SK-N-SH (cell line): ENCODE measurements around the gene DNAJC1. TPM values are rescaled to one million over a fixed set of nuclear protein-coding genes. Genes with fewer than 3 reads are reported as not detected.

ENCODE experiments used
- CTCF ChIA-PET: fragments of 300-600, 350-600 bp; formaldehyde crosslinking; extraction: SDS; loops from one replicate; lab custom pipeline; 2021; lab: Yijun Ruan, JAX
- POLR2A ChIA-PET: fragments of 350-600 bp; sonication (Branson Sonifier 250); formaldehyde crosslinking; extraction: SDS; loops from one replicate; lab custom pipeline; 2020; ENCODE audit warnings: antibody characterized with exemption, inconsistent platforms; lab: Yijun Ruan, JAX
- DNase-seq: peaks from one replicate; pipeline ENCODE4 v3.0.0; 2012
- H2AFZ ChIP-seq: fragments of 200-600 bp; sonication (generic); 2 replicates; pipeline ENCODE4 v1.8.1; 2016; ENCODE audit warnings: antibody characterized with exemption, mild to moderate bottlenecking, low read depth
- H3F3A ChIP-seq: fragments of 200-600 bp; sonication (generic); replicated peaks from 2 replicates; pipeline ENCODE3; 2016; ENCODE audit warnings: antibody characterized with exemption, mild to moderate bottlenecking; ENCODE audit not compliant: insufficient read depth
- H3K27ac ChIP-seq, 2 experiments: fragments of 200-500 bp in 1 of 2; fragments of 200-600 bp in 1 of 2; sonication (Bioruptor generic) in 1 of 2; sonication (generic), shearing (Covaris generic) in 1 of 2; 2 replicates each; pipeline versions ENCODE4 v1.5.1 to v1.6.1; 2014 to 2016; ENCODE audit warnings: low read depth in 2 of 2, inconsistent platforms in 1 of 2, low read length in 1 of 2, mild to moderate bottlenecking in 1 of 2, mixed read lengths in 1 of 2
- H3K27me3 ChIP-seq: fragments of 200-600 bp; sonication (generic), shearing (Covaris generic); 2 replicates; pipeline ENCODE4 v1.6.1; 2016; ENCODE audit warnings: mixed run types; ENCODE audit not compliant: insufficient read depth
- H3K36me3 ChIP-seq, 2 experiments: fragments of 200-500 bp in 1 of 2; fragments of 200-600 bp in 1 of 2; sonication (Bioruptor generic) in 1 of 2; sonication (generic) in 1 of 2; replicated peaks in 1 of 2; 2 replicates each; pipeline versions ENCODE3 to v1.5.1; 2014 to 2016; ENCODE audit warnings: low read length in 1 of 2, mild to moderate bottlenecking in 1 of 2; ENCODE audit not compliant: insufficient read depth in 2 of 2, control insufficient read depth in 1 of 2
- H3K4me1 ChIP-seq, 2 experiments: fragments of 200-500 bp in 1 of 2; fragments of 200-600 bp in 1 of 2; sonication (Bioruptor generic) in 1 of 2; sonication (generic), shearing (Covaris generic) in 1 of 2; 2 replicates each; pipeline versions ENCODE4 v1.5.1 to v1.6.1; 2014 to 2016; ENCODE audit warnings: low read depth in 1 of 2, low read length in 1 of 2, mixed run types in 1 of 2; ENCODE audit not compliant: insufficient read depth in 2 of 2, control insufficient read depth in 1 of 2
- H3K4me2 ChIP-seq: fragments of 200-600 bp; sonication (generic), shearing (Covaris generic); 2 replicates; pipeline ENCODE4 v1.6.1; 2017; ENCODE audit warnings: mixed run types
- H3K4me3 ChIP-seq, 2 experiments: fragments of 200-500 bp in 1 of 2; fragments of 200-600 bp in 1 of 2; sonication (Bioruptor generic) in 1 of 2; sonication (generic), shearing (Covaris generic) in 1 of 2; 2 replicates each; pipeline versions ENCODE4 v1.5.1 to v1.8.1; 2014 to 2016; ENCODE audit warnings: low read depth in 2 of 2, inconsistent platforms in 1 of 2, low read length in 1 of 2, mild to moderate bottlenecking in 1 of 2, mixed read lengths in 1 of 2, moderate library complexity in 1 of 2
- H3K79me2 ChIP-seq: fragments of 200-600 bp; sonication (generic); 2 replicates; pipeline ENCODE4 v1.8.1; 2017; ENCODE audit warnings: mild to moderate bottlenecking; ENCODE audit not compliant: insufficient read depth
- H3K9ac ChIP-seq: fragments of 200-600 bp; sonication (generic); 2 replicates; pipeline ENCODE4 v1.6.1; 2017; ENCODE audit warnings: mixed run types
- H3K9me2 ChIP-seq: fragments of 200-600 bp; sonication (generic); 2 replicates; pipeline ENCODE4 v1.6.1; 2017; ENCODE audit warnings: mixed run types
- H3K9me3 ChIP-seq: fragments of 200-600 bp; sonication (generic); 2 replicates; pipeline ENCODE4 v1.6.1; 2017; ENCODE audit warnings: mixed run types, mild to moderate bottlenecking, moderate library complexity
- H4K20me1 ChIP-seq: fragments of 200-600 bp; sonication (generic); 2 replicates; pipeline ENCODE4 v1.6.1; 2017; ENCODE audit warnings: mild to moderate bottlenecking, mixed run types; ENCODE audit not compliant: insufficient read depth
- CTCF ChIP-seq: fragments of 200-600 bp; sonication (generic); IDR thresholded peaks from 2 replicates; pipeline ENCODE4 v1.6.1; 2017; ENCODE audit warnings: antibody characterized with exemption, mild to moderate bottlenecking, moderate library complexity
- ELF1 ChIP-seq: IDR thresholded peaks from 2 replicates; pipeline ENCODE4 v1.4.0; 2012
- FOSL2 ChIP-seq: IDR thresholded peaks from 2 replicates; pipeline ENCODE4 v1.4.0; 2012; ENCODE audit warnings: low read depth, mild to moderate bottlenecking, moderate library complexity, borderline replicate concordance
- FOXJ3 ChIP-seq: sonication (generic); formaldehyde crosslinking; IDR thresholded peaks from 2 replicates; pipeline ENCODE4 v1.5.1; 2020; ENCODE audit warnings: mild to moderate bottlenecking, missing genetic modification reagents
- JUND ChIP-seq: IDR thresholded peaks from 2 replicates; pipeline ENCODE4 v1.4.0; 2012
- MAX ChIP-seq: IDR thresholded peaks from 2 replicates; pipeline ENCODE4 v1.4.0; 2012; ENCODE audit warnings: low read depth
- MEF2A ChIP-seq: IDR thresholded peaks from 2 replicates; pipeline ENCODE4 v1.4.0; 2012; ENCODE audit warnings: low read depth, borderline replicate concordance
- NFIC ChIP-seq: IDR thresholded peaks from 2 replicates; pipeline ENCODE4 v1.4.0; 2012; ENCODE audit warnings: borderline replicate concordance
- NRF1 ChIP-seq: IDR thresholded peaks from 2 replicates; pipeline ENCODE4 v1.6.1; 2012; ENCODE audit warnings: low read depth, mild to moderate bottlenecking, low read length
- PBX3 ChIP-seq: IDR thresholded peaks from 2 replicates; pipeline ENCODE4; 2012
- REST ChIP-seq: IDR thresholded peaks from 2 replicates; pipeline ENCODE4 v1.6.1; 2012; ENCODE audit warnings: mild to moderate bottlenecking, low read depth, low read length, moderate library complexity
- YY1 ChIP-seq: IDR thresholded peaks from 2 replicates; pipeline ENCODE4 v1.4.0; 2012; ENCODE audit warnings: low read depth, mild to moderate bottlenecking
- WGBS: methylation state at CpG from one replicate; pipeline ENCODE4 v1.1.6; 2017; ENCODE audit warnings: low lambda C conversion rate; 5-methylcytosine and 5-hydroxymethylcytosine counted together
- polyA plus RNA-seq, 3 experiments: library from polyadenylated mRNA; depleted of rRNA; stranded (reverse); fragments of >200 nt; gene quantifications; 2 replicates each; pipeline ENCODE4 v1.2.3, GENCODE V29; 2012

Gene DNAJC1
- polyA plus RNA-seq, 1 of the 3 experiments (the other 2 are of a cell fraction), result 9.3 TPM

DNA sequence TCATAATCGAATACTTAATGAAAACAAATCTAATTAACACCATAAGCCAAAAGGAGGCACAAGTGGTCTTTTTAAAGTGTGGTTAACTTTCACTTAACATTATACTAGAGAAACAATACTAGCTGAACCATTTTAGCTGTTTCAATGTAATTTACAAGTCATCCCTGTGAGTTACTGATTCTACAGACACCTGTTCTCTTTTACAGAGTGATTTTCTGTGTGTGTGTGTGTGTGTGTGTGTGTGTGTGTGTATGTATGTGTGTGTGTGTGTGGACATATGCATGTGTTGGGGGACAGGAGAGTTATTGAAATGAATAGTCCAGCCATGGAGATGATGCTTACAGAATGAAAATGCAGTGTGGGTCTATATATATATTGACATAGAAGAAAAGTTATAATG is 200.2 kb downstream of the DNAJC1 start:
- Histone ChIP-seq H3F3A (peaks cover 7% of the 10 kb centered on the region), H3K4me3 (no peak overlapping the region), H2AFZ (no peak overlapping the region), H3K36me3 (peaks cover 0 to 4% of the 10 kb centered on the region in 2 experiments), H4K20me1 (no peaks in the 10 kb centered on the region), H3K9me2 (no peaks in the 10 kb centered on the region), H3K4me2 (no peak overlapping the region), H3K27ac (no peak overlapping the region), H3K4me1 (peaks cover 0 to 17% of the 10 kb centered on the region in 2 experiments; a peak in 2 of 4 replicates), H3K79me2 (no peaks in the 10 kb centered on the region), H3K9me3 (no peaks in the 10 kb centered on the region; the same call in 1 of the 2 replicates), H3K9ac (no peak overlapping the region), H3K27me3 (no peaks in the 10 kb centered on the region)
- POLR2A ChIA-PET, result no interaction called here
- CTCF ChIA-PET, result no interaction called here
- no peak for DNase-seq
- TF ChIP-seq PBX3, result no peak
- TF ChIP-seq FOXJ3, result no peak
- TF ChIP-seq NRF1, result no peak
- TF ChIP-seq FOSL2, result no peak
- TF ChIP-seq NFIC, result no peak
- TF ChIP-seq YY1, result no peak
- TF ChIP-seq ELF1, result no peak
- no peak for TF ChIP-seq CTCF
- TF ChIP-seq REST, result no peak
- TF ChIP-seq MAX, result no peak
- no peak for TF ChIP-seq JUND
- TF ChIP-seq MEF2A, result no peak
- 13% methylated on average over 1 of the region's 1 CpG for WGBS
